Measurements from ENCODE around the gene RBM47.
"Not testable (repeated sequence)": the region's sequence is repeated elsewhere in the genome, so short reads cannot be mapped to it uniquely, and the experiment has no call there.

The RBM47 gene

GRCh38 chr4:40434126-40434687 lies 195.5 kb downstream of the RBM47 start:
- DNase-seq, result no peak

- no peak for DNase-seq
Observed at GRCh38 chr4:40432504-40432903, 197.2 kb downstream of the RBM47 start.

GRCh38 chr4:40427871-40428270 lies 201.8 kb downstream of the RBM47 start:
- DNase-seq, result not testable (repeated sequence)

DNA sequence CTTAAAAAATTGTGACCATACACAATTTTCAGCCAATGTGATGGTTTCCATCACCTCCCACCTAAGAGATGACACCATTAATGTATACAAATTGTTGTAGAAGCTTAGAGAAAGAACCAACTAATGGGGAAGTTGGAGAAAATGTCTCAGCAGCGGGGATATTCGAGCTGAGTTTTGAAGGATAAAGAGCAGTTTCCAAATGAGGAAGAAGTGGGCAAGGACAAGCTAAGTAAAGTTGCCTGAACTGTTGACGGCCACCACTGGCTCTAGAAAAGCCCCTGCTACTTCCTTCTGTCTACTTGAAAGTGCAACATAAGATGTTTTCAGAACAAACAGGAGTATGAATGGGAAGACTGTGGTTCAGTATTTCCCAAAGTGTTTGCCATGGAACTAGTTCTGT lies 202.5 kb downstream of the RBM47 start:
- no peak for DNase-seq

GRCh38 chr4:40425799-40426574 lies 203.7 kb downstream of the RBM47 start:
- DNase-seq, result no peak

- DNase-seq, result no peak
Observed at GRCh38 chr4:40423735-40424134, 205.9 kb downstream of the RBM47 start.

GRCh38 chr4:40421839-40422708 lies 207.6 kb downstream of the RBM47 start:
- no peak for DNase-seq

- no peak for DNase-seq
Observed at GRCh38 chr4:40419231-40419912, 210.3 kb downstream of the RBM47 start.

- DNase-seq, result no peak
Observed at GRCh38 chr4:40418430-40419230, 211.0 kb downstream of the RBM47 start.

GRCh38 chr4:40417941-40418340 lies 211.7 kb downstream of the RBM47 start:
- DNase-seq, result no peak

GRCh38 chr4:40414673-40415072 lies 215.0 kb downstream of the RBM47 start:
- no peak for DNase-seq

- no peak for DNase-seq
Observed at GRCh38 chr4:40412866-40413795, 216.5 kb downstream of the RBM47 start.

DNA sequence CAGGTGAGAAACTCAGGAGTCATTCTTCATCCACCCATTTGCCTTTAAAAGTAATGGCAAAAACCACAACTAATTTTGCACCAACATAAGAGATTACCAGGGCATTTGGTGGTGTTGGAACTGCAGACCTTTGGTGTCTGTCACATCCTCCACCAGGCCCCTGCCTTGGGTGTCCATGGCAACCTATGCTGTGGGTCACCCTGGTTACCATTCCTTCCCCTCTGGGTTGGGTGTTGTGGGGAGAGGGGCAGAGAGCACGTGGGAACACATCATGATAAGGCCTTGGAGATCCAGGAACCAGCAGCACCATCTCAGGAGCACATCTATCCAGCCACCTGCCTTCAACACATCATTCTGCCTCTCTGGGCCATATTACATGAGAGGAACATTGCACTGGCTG lies 217.3 kb downstream of the RBM47 start:
- no peak for DNase-seq

GRCh38 chr4:40409835-40410234 lies 219.8 kb downstream of the RBM47 start:
- no peak for DNase-seq

DNA sequence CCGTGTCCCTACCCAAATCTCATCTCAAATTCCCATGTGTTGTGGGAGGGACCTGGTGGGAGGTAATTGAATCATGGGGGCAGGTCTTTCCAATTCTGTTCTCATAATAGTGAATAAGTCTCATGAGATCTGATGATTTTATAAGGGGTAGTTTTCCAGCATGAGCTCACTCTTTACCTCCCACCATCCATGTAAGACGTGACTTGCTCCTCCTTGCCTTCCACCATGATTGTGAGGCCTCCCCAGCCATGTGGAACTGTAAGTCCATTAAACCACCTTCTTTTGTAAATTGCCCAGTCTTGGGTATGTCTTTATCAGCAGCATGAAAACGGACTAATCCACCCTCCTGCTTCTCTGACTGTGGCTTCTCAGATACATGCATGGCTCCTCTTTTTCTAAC lies 222.2 kb downstream of the RBM47 start:
- not testable (repeated sequence) for DNase-seq

- no peak for DNase-seq
Observed at GRCh38 chr4:40406340-40406739, 223.3 kb downstream of the RBM47 start.

GRCh38 chr4:40405193-40405592 lies 224.5 kb downstream of the RBM47 start:
- DNase-seq, result no peak

- DNase-seq, result no peak
Observed at GRCh38 chr4:40403081-40403480, 226.6 kb downstream of the RBM47 start.

GRCh38 chr4:40402556-40402955 lies 227.1 kb downstream of the RBM47 start:
- no peak for DNase-seq

GRCh38 chr4:40401631-40402030 lies 228.0 kb downstream of the RBM47 start:
- no peak for DNase-seq

GRCh38 chr4:40401096-40401495 lies 228.6 kb downstream of the RBM47 start:
- DNase-seq, result no peak

Data from CD4-positive, alpha-beta T cell treated with Interleukin-17A for 1 hour (primary cell).